ENCODE measurements around the gene SYTL2. TPM values are rescaled to one million over a fixed set of nuclear protein-coding genes. Genes with fewer than 3 reads are reported as not detected.

Gene SYTL2
- total and polyA plus RNA-seq, 9 donors, result 4.2 to 26.1 (median 8.2) TPM

DNA sequence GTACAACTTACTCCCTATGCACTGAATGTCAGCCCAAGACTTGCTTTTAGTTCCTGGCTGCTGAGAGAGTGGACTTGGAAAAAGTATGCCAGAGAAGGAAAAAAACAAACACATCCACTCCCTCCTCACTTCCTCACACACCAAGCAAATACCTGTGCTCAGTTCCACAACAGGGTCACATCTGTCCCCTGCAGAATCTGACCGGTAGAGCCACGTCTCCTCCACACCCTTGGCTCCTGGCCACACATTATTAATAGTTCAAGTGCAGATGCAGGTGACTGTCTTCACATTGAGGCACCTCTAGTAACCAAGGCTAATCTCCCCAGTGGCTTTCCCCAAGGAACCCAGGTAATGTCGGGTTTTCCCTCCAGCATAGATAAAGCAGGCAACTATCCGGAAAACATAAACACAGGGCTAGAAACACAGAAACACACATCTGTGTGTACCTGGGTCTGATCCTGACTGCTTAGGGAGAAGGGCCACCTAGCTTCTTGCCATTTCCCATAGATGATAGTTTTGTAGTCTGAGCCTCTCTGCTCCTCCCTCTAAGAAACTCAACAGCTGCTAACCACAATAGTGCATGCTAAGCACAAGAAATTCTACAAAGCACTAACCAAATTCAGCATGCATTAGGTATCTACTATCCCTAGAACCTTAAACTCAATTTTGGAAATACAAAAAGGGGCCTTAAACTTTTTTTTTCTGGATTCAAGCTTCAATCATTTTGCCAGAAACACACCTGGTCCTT lies 10.2 kb downstream of the SYTL2 start:
- 84 to 93% (median 87%) methylated on average over 4 of the region's 4 CpGs for WGBS, 3 donors
- no peak overlapping the region for H3K27ac ChIP-seq
- no peaks in the 10 kb centered on the region for H3K36me3 ChIP-seq
- no peaks in the 10 kb centered on the region for H3K9me3 ChIP-seq
- DNase-seq, result no peak
- TF ChIP-seq EP300 (IDR thresholded peaks at IDR 0.05) (no peak), POLR2A (IDR thresholded peaks at IDR 0.05) (no peak), CTCF (IDR thresholded peaks at IDR 0.05) (no peak)
- intact Hi-C loops (cut with DNase I), result no loop called here
- no peaks in the 10 kb centered on the region for H3K4me1 ChIP-seq (ENCODE audit: insufficient read depth)
- H3K4me3 ChIP-seq, result no peak overlapping the region
- H3K27me3 ChIP-seq, result no peaks in the 10 kb centered on the region

DNA sequence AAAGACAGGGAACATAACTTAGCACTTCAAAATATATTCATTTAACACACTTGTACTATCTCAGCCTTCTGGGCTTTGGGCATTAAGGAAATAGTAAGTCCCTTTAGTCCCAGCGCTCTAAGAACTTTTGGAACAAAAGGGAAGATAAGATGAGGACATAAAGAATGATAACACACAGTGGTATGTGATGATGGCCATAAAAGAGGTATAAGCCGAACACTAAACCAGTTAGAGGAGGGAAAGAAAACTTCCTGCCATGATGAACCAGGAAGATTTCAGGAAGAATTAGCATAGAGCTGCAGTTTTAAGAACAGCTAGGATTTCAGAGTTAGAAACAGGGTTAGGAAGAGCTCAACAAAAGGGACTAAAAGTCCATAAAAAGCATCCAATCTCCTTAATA lies 11.8 kb downstream of the SYTL2 start:
- no peaks in the 10 kb centered on the region for H3K36me3 ChIP-seq
- H3K27ac ChIP-seq, result no peak overlapping the region
- no peak for DNase-seq
- no peaks in the 10 kb centered on the region for H3K4me1 ChIP-seq (ENCODE audit: insufficient read depth)
- H3K27me3 ChIP-seq, result no peaks in the 10 kb centered on the region
- no peaks in the 10 kb centered on the region for H3K9me3 ChIP-seq
- intact Hi-C loops (cut with DNase I), result no loop called here
- WGBS, 3 donors, result 76 to 78% (median 77%) methylated on average over 2 of the region's 2 CpGs
- no peak overlapping the region for H3K4me3 ChIP-seq
- TF ChIP-seq CTCF (IDR thresholded peaks at IDR 0.05) (no peak), EP300 (IDR thresholded peaks at IDR 0.05) (no peak), POLR2A (IDR thresholded peaks at IDR 0.05) (no peak)

- WGBS, 3 donors, result 96 to 97% (median 96%) methylated on average over 4 of the region's 4 CpGs
- H3K4me1 ChIP-seq (ENCODE audit: insufficient read depth), result no peaks in the 10 kb centered on the region
Observed at GRCh38 chr11:85798361-85798760, 12.6 kb downstream of the SYTL2 start.

DNA sequence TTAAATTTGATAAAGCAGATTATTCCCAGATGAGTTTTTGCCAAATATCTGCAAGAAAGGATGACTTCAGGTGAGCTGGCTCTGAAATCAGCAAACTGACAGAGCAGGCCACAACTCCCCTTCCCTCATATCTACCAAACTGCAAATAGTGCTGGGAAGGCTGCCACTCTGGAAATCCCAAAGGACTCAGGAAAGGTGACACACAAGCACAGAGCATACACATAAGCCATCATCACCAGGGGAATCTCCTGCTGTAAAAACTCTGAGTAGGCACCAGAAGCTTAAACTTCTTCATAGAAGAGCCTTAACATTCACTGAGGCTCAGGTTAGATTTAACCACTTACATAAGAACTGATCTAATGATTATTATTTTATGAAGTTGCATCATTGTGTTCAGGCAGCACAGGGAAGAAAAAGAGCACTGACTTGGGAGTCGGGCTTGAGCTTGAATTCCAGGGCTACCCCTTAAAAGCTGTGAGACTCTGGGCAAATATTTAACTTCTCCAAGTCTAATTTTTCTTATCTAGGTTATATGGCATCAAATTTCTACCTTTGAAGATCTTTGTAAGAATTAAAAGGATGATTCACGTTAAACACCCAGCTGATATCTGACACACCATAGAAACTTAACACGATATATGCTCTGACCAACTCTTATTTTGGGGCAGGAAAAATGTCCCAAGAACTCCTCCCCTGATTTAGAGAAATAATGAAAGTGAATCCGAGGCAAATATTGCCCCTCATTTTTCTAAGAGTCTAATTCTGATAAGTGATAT lies 15.0 kb downstream of the SYTL2 start:
- intact Hi-C loops (cut with DNase I), result no loop called here
- TF ChIP-seq CTCF (IDR thresholded peaks at IDR 0.05), result no peak
- TF ChIP-seq EP300 (IDR thresholded peaks at IDR 0.05), result no peak
- no peak for TF ChIP-seq POLR2A (IDR thresholded peaks at IDR 0.05)

More at GRCh38 chr11:85798361-85798760, 12.6 kb downstream of the SYTL2 start:
- Histone ChIP-seq H3K4me3 (no peak overlapping the region), H3K36me3 (no peaks in the 10 kb centered on the region), H3K9me3 (no peaks in the 10 kb centered on the region), H3K27ac (no peak overlapping the region), H3K27me3 (no peaks in the 10 kb centered on the region)
- no peak for DNase-seq
- TF ChIP-seq POLR2A (IDR thresholded peaks at IDR 0.05), result no peak
- intact Hi-C loops (cut with DNase I), result no loop called here

More for the DNA sequence above, 15.0 kb downstream of the SYTL2 start:
- no peaks in the 10 kb centered on the region for H3K36me3 ChIP-seq
- no peaks in the 10 kb centered on the region for H3K9me3 ChIP-seq
- no peaks in the 10 kb centered on the region for H3K4me1 ChIP-seq (ENCODE audit: insufficient read depth)
- no peak for DNase-seq
- no peak overlapping the region for H3K4me3 ChIP-seq
- no peak overlapping the region for H3K27ac ChIP-seq
- WGBS, 3 donors, result 61 to 72% (median 64%) methylated on average over 4 of the region's 4 CpGs
- H3K27me3 ChIP-seq, result no peaks in the 10 kb centered on the region

Data from ovary (tissue), 9 donors.